Kidney capillary endothelial cell (primary cell): ENCODE data around the gene TMEM191B.
"Not testable (repeated sequence)": the region's sequence is repeated elsewhere in the genome, so short reads cannot be mapped to it uniquely, and the experiment has no call there.

Source experiments
- DNase-seq: peaks from one replicate; pipeline ENCODE4 v3.0.0-alpha.2; 2018; ENCODE audit warnings: low spot score

TMEM191B gene

GRCh38 chr22:18527752-18528596 lies at the start of gene TMEM191B:
TSS of gene TMEM191B (plus strand) at chr22:18527802. CDS start at chr22:18527981, 179 bp downstream.
- DNase-seq = not testable (repeated sequence)

DNA sequence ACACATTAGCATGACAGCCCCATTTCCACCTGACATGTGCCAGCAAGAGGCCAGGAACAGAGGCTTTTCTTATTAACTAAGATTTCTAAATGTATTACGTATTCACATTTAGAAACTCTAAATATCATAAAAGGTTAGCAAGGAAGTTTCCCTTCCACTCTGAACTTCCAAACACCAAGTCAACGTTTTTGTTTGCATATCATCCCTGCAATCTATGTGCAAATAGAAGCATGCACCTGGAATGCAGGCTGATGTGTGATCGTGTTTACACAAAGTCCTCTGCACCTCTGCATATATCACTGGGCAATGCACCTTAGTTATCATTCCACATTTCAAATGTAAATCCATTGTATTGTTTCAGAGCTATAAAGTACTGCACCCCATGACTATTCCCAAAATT lies 31.4 kb upstream of the TMEM191B start:
- DNase-seq = not testable (repeated sequence)

DNA sequence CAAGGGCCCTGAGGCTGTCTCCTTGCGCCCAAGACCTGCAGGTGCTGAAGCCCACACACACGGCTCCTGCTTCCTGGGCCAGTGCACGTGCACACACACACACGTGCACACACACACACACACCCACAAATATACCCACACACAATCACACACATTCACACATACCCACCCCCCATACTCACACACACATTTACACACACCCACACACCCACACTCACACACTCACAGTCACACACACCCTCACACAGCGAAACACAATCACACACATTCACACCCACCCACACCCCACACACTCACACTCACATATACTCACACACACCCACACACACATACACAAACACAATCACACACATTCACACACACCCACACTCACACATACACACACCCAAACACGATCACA lies 16.3 kb upstream of the TMEM191B start:
- not testable (repeated sequence) for DNase-seq

DNA sequence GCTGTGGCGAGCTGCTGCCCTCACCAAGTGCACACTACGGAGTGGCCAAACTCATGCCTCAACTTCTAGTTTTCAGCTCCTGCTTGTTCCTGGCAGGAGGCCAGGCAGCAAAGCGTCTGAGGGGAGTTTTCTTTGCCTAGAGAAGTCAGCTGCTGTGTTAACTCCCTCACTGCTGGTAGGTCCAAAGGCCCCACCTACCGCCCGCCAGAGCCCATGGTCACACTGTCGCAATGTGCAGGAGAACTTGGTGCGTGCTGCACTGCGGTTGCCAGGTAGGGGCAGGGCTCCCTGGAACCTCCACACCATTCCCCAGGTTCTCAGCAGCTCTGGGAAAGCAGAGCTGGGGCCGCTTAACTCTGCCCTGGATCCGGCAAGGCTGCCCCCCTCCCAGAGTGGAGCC lies 15.2 kb upstream of the TMEM191B start:
- DNase-seq = not testable (repeated sequence)

GRCh38 chr22:18513454-18513853 lies 14.1 kb upstream of the TMEM191B start:
- DNase-seq = not testable (repeated sequence)

GRCh38 chr22:18518061-18518460 lies 9.5 kb upstream of the TMEM191B start, which contains the start of gene GGTLC3:
TSS of gene GGTLC3 (minus strand) at chr22:18518161. CDS start at chr22:18517897, 264 bp downstream.
- not testable (repeated sequence) for DNase-seq

- not testable (repeated sequence) for DNase-seq
Observed at GRCh38 chr22:18522762-18523161, 4.8 kb upstream of the TMEM191B start.

- DNase-seq = not testable (repeated sequence)
Observed at GRCh38 chr22:18523328-18523727, 4.3 kb upstream of the TMEM191B start.

DNA sequence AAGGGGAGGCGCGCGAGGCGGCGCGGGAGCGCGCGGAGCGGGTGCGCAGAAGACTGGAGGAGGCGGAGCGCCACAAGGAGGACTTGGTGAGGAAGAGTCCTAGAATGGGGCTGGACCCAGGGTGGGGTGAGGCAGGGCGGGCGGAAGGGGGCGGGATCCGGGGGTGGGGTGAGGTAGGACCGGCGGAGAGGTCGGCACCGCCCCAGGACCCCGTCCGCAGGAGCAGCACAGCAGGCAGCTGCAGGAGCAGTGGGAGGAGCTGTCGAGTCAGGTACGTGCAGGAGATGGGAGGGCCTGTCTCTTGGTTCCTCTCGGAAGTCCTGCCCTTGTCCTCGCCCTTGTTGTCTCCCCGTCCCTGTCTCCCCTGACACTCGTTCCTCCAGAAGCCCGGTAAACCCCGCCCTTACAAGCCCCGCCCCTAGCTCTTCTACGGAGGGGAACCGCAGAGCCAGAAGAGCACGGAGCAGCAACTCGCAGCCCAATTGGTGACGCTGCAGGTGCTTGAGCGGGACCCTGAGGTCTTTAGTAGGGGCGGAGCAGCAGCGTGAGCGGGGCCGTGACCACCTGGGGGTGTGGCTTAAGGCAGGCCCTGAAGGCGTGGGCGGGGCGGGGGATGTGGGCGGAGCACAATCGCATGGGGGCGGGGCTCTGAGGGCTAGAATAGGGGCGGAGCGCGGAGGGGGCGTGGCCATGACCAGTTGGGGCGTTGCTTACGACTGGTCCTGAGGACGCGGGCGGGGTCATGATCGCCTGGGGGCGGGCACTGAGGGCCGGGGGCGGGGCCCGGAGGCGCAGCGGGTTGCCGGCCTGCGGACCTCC lies 1.2 kb downstream of the TMEM191B start:
- peak; percentile 39 for DNase-seq

DNA sequence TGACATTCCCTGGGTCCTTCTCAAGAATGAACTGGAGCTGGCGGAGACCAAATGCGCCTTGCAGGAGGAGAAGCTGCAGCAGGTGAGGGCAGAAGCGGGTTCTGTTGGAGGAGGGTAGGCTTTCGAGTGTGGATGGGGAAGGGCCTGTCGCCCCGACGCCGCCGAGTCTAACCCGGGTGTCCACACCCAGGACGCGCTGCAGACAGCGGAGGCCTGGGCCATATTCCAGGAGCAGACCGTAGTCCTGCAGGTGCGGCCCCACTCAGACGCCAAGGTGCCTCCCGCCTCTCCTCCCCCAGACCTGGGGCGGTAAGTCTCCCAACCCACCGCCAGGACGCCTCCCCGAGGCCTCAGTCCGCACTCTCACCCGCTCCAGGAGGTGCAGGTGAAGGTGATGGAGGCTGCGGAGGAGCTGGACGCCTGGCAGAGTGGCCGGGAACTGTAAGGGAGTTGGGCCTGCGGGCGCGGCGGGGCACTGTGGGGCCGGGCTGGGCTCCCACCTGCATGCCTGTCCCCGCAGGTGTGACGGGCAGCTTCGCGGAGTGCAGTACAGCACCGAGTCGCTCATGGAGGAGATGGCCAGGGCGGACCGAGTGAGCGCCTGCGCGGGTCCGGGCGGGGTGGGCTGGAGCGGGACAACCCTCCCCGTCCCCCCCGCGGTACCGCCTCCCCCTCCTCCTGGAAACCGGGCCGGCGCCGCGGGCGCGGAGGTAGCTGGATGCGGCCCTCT lies 2.0 kb downstream of the TMEM191B start:
- not testable (repeated sequence) for DNase-seq

DNA sequence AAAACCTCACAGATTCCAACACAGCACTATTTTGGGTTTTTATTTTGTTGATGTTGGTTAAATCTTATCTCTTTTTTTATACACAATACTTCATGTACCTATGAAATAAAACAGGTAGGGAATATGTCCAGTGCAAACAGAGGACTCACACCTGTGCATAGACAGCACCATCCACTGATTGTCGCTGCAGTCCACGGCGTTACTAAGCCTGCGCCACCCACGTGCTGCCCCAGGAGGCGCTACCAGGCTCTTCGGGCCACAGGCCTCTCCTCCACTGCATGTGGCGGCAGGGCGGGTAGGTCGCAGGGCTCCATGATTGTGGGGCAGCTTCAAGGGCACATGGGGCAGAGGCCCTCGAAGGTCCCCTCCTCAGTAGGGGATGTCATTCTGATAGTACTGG lies 6.0 kb downstream of the TMEM191B start:
- DNase-seq = not testable (repeated sequence)

- not testable (repeated sequence) for DNase-seq
Observed at GRCh38 chr22:18534315-18534714, 6.7 kb downstream of the TMEM191B start.

- not testable (repeated sequence) for DNase-seq
Observed at GRCh38 chr22:18539994-18540393, 12.4 kb downstream of the TMEM191B start.

DNA sequence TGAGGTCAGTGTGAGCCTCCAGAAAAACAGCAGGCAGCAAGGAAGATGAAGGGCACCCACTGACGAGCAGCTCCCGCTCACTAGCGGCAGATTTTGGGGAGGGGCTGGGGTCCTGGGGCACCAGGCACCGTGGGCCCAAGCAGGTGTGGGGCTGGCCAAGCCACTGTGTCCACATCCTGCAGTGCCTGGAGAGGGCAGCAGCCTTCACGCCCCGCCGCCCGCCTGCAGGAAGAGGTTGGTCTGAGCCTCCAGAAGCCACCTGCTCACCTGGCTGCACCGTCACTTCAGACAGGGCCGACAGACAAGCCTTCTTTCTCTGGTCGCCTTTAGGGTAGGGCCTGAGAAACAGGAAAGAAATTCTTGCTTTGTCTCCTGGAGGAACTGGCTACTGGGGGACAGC lies 15.8 kb downstream of the TMEM191B start:
- DNase-seq = not testable (repeated sequence)

- DNase-seq = not testable (repeated sequence)
Observed at GRCh38 chr22:18544615-18545014, 17.0 kb downstream of the TMEM191B start.

DNA sequence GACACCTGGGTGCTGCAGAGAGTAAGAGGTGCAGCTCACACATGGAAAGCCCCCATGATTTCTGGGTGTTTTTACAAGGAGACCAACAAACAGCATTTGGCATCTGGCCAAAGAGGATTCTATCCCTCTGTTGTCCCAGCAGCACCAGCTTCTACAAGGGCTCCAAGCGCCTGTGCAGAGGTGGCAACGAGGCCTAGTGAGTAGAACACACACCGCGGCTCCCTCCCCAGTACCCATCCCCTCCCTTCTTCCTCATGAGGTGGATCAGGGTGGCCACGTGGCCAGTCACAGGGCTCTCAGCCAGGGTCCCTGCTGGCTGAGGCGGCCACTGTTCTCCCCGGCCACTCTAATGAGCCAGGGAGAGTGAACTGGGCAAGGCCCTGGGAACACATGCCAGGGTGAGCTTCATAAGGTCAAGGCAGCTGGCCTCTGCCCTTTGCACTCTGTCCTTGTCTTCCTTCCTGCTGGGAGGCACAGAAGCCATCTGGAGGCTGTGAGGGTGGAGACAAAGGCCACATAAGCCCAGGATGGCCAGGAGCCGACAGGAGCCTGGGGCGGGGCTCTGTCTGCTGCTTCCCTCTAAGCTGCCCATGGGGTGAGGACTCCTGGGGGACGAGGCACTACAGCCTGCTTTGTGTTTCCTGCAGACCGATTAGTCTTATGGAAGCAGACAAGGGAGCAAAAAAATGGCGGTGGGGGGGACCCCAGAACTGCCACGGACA lies 22.0 kb downstream of the TMEM191B start:
- DNase-seq = not testable (repeated sequence)

DNA sequence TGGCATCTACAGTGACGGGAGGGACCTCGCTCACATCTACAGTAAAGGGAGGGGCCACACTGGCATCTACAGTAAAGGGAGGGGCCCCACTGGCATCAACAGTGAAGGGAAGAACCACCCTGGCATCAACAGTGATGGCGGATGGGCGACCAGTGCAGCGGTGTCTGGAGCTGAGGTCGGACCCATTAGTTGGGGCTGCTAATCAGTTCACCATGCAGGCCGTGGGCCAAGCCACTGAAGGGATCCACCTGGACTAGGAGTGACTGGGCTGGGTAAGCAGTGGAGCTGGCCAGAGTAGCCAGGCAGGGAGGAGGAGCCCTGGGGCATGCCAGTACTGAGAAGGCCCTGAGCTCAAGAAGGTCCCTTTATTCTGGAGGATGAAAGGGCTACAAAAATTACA lies 23.4 kb downstream of the TMEM191B start:
- not testable (repeated sequence) for DNase-seq

- DNase-seq = not testable (repeated sequence)
Observed at GRCh38 chr22:18552839-18553597, 25.4 kb downstream of the TMEM191B start.

GRCh38 chr22:18554280-18555256 lies 27.0 kb downstream of the TMEM191B start:
- DNase-seq = not testable (repeated sequence)
